IMR-90 (cell line): ENCODE results near the gene PRRC1. TPM values are rescaled to one million over a fixed set of nuclear protein-coding genes. Genes with fewer than 3 reads are reported as not detected.

Source experiments
- ATAC-seq: fragments of 200-7000 bp; cut with Tn5 transposase; 2 replicates; pipeline ENCODE4 v1.9.1; 2020; ENCODE audit warnings: low read depth, mild to moderate bottlenecking, moderate library complexity
- BruUV-seq: library from RNA; stranded (reverse); fragments of 400-500 nt; replicated peaks from 2 replicates; lab custom pipeline; 2021; lab: Mats Ljungman, UMichigan
- CTCF ChIA-PET: fragments of 300-600 bp; formaldehyde crosslinking; extraction: SDS; loops from one replicate; lab custom pipeline; 2021; ENCODE audit warnings: antibody characterized with exemption; lab: Yijun Ruan, JAX
- POLR2A ChIA-PET: fragments of 300-600 bp; sonication (Branson Sonifier 250); formaldehyde crosslinking; loops from one replicate; lab custom pipeline; 2022; ENCODE audit warnings: antibody characterized with exemption; ENCODE audit not compliant: unreplicated experiment; lab: Charles Lee
- DNase-seq: peaks from one replicate; pipeline ENCODE4 v3.0.0; 2013
- H2AFZ ChIP-seq: replicated peaks from 2 replicates; pipeline ENCODE3; 2013; ENCODE audit warnings: low read length, mild to moderate bottlenecking; ENCODE audit not compliant: poor library complexity
- H2AK5ac ChIP-seq: 2 replicates; pipeline ENCODE4 v1.6.1; 2013; ENCODE audit warnings: low read depth, low read length, inconsistent platforms
- H2AK9ac ChIP-seq: replicated peaks from 2 replicates; pipeline ENCODE3; 2013; ENCODE audit warnings: mild to moderate bottlenecking, low read depth, low read length, moderate library complexity; ENCODE audit not compliant: poor library complexity
- H2BK120ac ChIP-seq: 2 replicates; pipeline ENCODE4 v1.6.1; 2013; ENCODE audit warnings: low read depth, low read length, inconsistent platforms
- H2BK15ac ChIP-seq: 3 replicates; pipeline ENCODE4 v1.6.1; 2013; ENCODE audit warnings: low read depth, low read length, inconsistent platforms
- H2BK20ac ChIP-seq: 2 replicates; pipeline ENCODE4 v1.6.1; 2013; ENCODE audit warnings: low read depth, mild to moderate bottlenecking, inconsistent platforms, low read length, moderate library complexity
- H2BK5ac ChIP-seq: 2 replicates; pipeline ENCODE4 v1.6.1; 2013; ENCODE audit warnings: mild to moderate bottlenecking, low read depth, low read length, inconsistent platforms; ENCODE audit not compliant: poor library complexity, severe bottlenecking
- H3K14ac ChIP-seq: replicated peaks from 2 replicates; pipeline ENCODE4 v1.6.1; 2013; ENCODE audit warnings: low read depth, low read length, inconsistent platforms
- H3K18ac ChIP-seq: 2 replicates; pipeline ENCODE4 v1.6.1; 2013; ENCODE audit warnings: low read depth, low read length, control low read depth
- H3K23ac ChIP-seq: 2 replicates; pipeline ENCODE4 v1.6.1; 2013; ENCODE audit warnings: low read depth, low read length, inconsistent platforms
- H3K27ac ChIP-seq: 2 replicates; pipeline ENCODE4 v1.5.1; 2013; ENCODE audit warnings: mild to moderate bottlenecking, control low read depth, low read length; ENCODE audit not compliant: insufficient read depth
- H3K27me3 ChIP-seq: 2 replicates; pipeline ENCODE4 v1.6.1; 2013; ENCODE audit warnings: low read length; ENCODE audit not compliant: control insufficient read depth, insufficient read depth
- H3K36me3 ChIP-seq: 2 replicates; pipeline ENCODE4 v1.6.1; 2013; ENCODE audit warnings: low read length, mixed read lengths; ENCODE audit not compliant: control insufficient read depth, insufficient read depth
- H3K4ac ChIP-seq: 2 replicates; pipeline ENCODE4 v1.6.1; 2013; ENCODE audit warnings: low read depth, low read length, inconsistent platforms
- H3K4me1 ChIP-seq: 2 replicates; pipeline ENCODE4 v1.6.1; 2013; ENCODE audit warnings: low read length, mixed read lengths; ENCODE audit not compliant: control insufficient read depth, insufficient read depth
- H3K4me2 ChIP-seq: 2 replicates; pipeline ENCODE4 v1.6.1; 2013; ENCODE audit warnings: low read depth, mild to moderate bottlenecking, control low read depth, low read length, moderate library complexity
- H3K4me3 ChIP-seq: 2 replicates; pipeline ENCODE4 v1.5.1; 2013; ENCODE audit warnings: low read depth, mild to moderate bottlenecking, control low read depth, low read length, moderate library complexity; ENCODE audit not compliant: insufficient read depth
- H3K56ac ChIP-seq: 2 replicates; pipeline ENCODE4 v1.6.1; 2013; ENCODE audit warnings: low read length, inconsistent platforms; ENCODE audit not compliant: insufficient read depth; ENCODE audit errors: extremely low read depth
- H3K79me1 ChIP-seq, 2 experiments: 2 replicates each; pipeline ENCODE4 v1.6.1; 2013; ENCODE audit warnings: low read length in 2 of 2, inconsistent platforms in 1 of 2, low read depth in 1 of 2
- H3K9ac ChIP-seq: 2 replicates; pipeline ENCODE4 v1.6.1; 2013; ENCODE audit warnings: low read depth, low read length, control low read depth
- H3K9me1 ChIP-seq: 2 replicates; pipeline ENCODE4 v1.6.1; 2013; ENCODE audit warnings: low read length, inconsistent platforms; ENCODE audit not compliant: insufficient read depth
- H3K9me3 ChIP-seq: 2 replicates; pipeline ENCODE4 v1.6.1; 2013; ENCODE audit warnings: low read length; ENCODE audit not compliant: control insufficient read depth, insufficient read depth
- H4K20me1 ChIP-seq: 2 replicates; pipeline ENCODE4 v1.6.1; 2013; ENCODE audit warnings: low read length, inconsistent platforms; ENCODE audit not compliant: insufficient read depth
- H4K5ac ChIP-seq: 2 replicates; pipeline ENCODE4 v1.6.1; 2013; ENCODE audit warnings: mild to moderate bottlenecking, low read depth, low read length, control low read depth
- H4K8ac ChIP-seq, 2 experiments: 2 replicates each; pipeline ENCODE4 v1.6.1; 2013; ENCODE audit warnings: low read depth in 2 of 2, low read length in 2 of 2, control low read depth in 1 of 2, inconsistent platforms in 1 of 2
- H4K91ac ChIP-seq: 2 replicates; pipeline ENCODE4 v1.6.1; 2013; ENCODE audit warnings: low read depth, low read length, inconsistent platforms; ENCODE audit not compliant: insufficient read depth
- CEBPB ChIP-seq: IDR thresholded peaks from 2 replicates; pipeline ENCODE4 v1.6.1; 2012; ENCODE audit warnings: low read depth, low read length, improper control_type of control experiment
- FOS ChIP-seq: fragments of 150-350 bp; IDR thresholded peaks from 2 replicates; pipeline ENCODE4 v1.6.1; 2016; ENCODE audit warnings: low read depth, low read length
- MAFK ChIP-seq: IDR thresholded peaks from 2 replicates; pipeline ENCODE4 v1.6.1; 2012; ENCODE audit warnings: low read depth, low read length, improper control_type of control experiment
- MAZ ChIP-seq: IDR thresholded peaks from 2 replicates; pipeline ENCODE4 v1.6.1; 2012; ENCODE audit warnings: low read depth, mild to moderate bottlenecking, low read length, improper control_type of control experiment, moderate library complexity, borderline replicate concordance
- MXI1 ChIP-seq: IDR thresholded peaks from 2 replicates; pipeline ENCODE4 v1.6.1; 2012; ENCODE audit warnings: low read depth, mild to moderate bottlenecking, low read length, moderate library complexity, borderline replicate concordance
- NFE2L2 ChIP-seq: fragments of 150-350 bp; IDR thresholded peaks from 2 replicates; pipeline ENCODE4 v1.6.1; 2016; ENCODE audit warnings: low read depth, mild to moderate bottlenecking, low read length
- POLR2A ChIP-seq: IDR thresholded peaks from 2 replicates; pipeline ENCODE4 v1.6.1; 2012; ENCODE audit warnings: mild to moderate bottlenecking, low read depth, low read length
- RAD21 ChIP-seq: IDR thresholded peaks from 2 replicates; pipeline ENCODE4 v1.6.1; 2012; ENCODE audit warnings: low read length, improper control_type of control experiment
- RCOR1 ChIP-seq: IDR thresholded peaks from 2 replicates; pipeline ENCODE4 v1.6.1; 2012; ENCODE audit warnings: mild to moderate bottlenecking, low read length, improper control_type of control experiment; ENCODE audit not compliant: insufficient replicate concordance
- SMC3 ChIP-seq: fragments of 150-350 bp; IDR thresholded peaks from 2 replicates; pipeline ENCODE4 v1.6.1; 2016; ENCODE audit warnings: low read depth, mild to moderate bottlenecking, antibody characterized with exemption, low read length, moderate library complexity
- WGBS, 2 experiments: methylation state at CpG; one replicate each; pipeline versions ENCODE4 v1.1.5 to v1.1.7; 2013; ENCODE audit warnings: missing lambda C conversion rate in 2 of 2; ENCODE audit not compliant: insufficient read length in 1 of 2; ENCODE audit errors: extremely low coverage in 2 of 2; 5-methylcytosine and 5-hydroxymethylcytosine counted together
- dilution Hi-C: fragments of 300-500 bp; cut with HindIII; formaldehyde crosslinking; loops from one replicate; pipeline ENCODE4 v1.14.3; 2018; ENCODE audit warnings: low sequenced_read_pairs; ENCODE audit not compliant: unreplicated experiment
- in situ Hi-C: fragments of 300-500 bp; cut with MboI; formaldehyde crosslinking; loops from 3 replicates; pipeline ENCODE4 v1.14.3; 2019; ENCODE audit warnings: low sequenced_read_pairs, inconsistent platforms, mixed read lengths
- intact Hi-C: fragments of 100-400 bp; cut with micrococcal nuclease; formaldehyde crosslinking; loops from 2 replicates; pipeline ENCODE4 v1.10.0; 2022
- polyA plus RNA-seq, 3 experiments: library from polyadenylated mRNA; depleted of rRNA; stranded (reverse); fragments of >200 nt; gene quantifications; 2 replicates each; pipeline ENCODE4 v1.2.3, GENCODE V29; 2012; ENCODE audit warnings: low replicate concordance in 1 of 3
- total RNA-seq: library from RNA; depleted of rRNA; stranded (reverse); fragments of >200 nt; gene quantifications from 2 replicates; pipeline ENCODE4 v1.2.3, GENCODE V29; 2012
- TF ChIP-seq, protein P1 (sequence below): fragments of 150-350 bp; IDR thresholded peaks from 2 replicates; pipeline ENCODE4 v1.6.1; 2016; ENCODE audit warnings: low read depth, mild to moderate bottlenecking, low read length, moderate library complexity, borderline replicate concordance
- TF ChIP-seq, protein P2 (sequence below): fragments of 150-350 bp; IDR thresholded peaks from 2 replicates; pipeline ENCODE4 v1.6.1; 2017; ENCODE audit warnings: mild to moderate bottlenecking, antibody characterized with exemption, low read length, low read depth

The PRRC1 gene
- total and polyA plus RNA-seq, 2 of the 4 experiments (the other 2 are of a cell fraction): 46.8 to 63.1 TPM

DNA sequence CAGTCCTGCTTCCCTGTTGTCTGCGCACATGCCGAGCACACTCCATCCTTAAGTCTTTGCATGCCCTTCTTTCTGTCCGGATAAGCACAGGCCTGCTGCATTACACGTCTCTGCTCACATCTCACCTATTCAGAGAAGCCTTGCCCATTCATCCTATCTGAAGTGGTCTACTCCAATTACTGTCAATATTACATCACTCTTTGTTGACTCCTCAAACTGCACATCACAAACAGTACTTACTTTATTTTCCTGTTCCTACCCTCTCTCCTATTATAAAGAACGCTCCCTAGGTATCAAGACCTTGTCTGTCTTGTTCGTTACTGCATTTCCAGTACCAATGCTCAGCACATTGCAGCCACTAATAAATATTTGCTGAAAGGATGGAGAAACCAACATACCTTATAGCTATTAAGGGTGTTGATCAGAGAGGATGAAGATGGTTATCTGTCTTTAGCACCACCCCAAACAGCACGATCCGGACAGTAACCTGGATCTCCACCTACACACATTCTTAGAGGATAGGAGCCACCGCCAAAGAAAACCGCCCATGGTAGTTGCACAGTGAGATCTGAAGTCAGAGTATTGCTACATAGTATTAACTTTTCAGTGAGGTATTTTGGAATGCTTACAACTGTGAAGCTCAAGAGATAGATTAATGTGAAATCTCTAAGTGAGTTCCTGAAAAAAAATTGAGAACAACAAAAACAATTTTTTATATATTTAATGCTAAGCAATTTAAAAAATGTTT, 1.6 kb upstream of the PRRC1 start:
- DNase-seq (no peak), ATAC-seq (no peak)
- intact Hi-C loops (no loop called here), dilution Hi-C loops (no loop called here), in situ Hi-C loops (loop anchor here (25.0 kb wide), 1 partner anchor 704 kb away; no protein-coding TSS in a partner anchor)
- H4K91ac ChIP-seq: no peak overlapping the region
- no peak overlapping the region for H3K56ac ChIP-seq
- H3K4me3 ChIP-seq: no peak overlapping the region
- no peak overlapping the region for H2AK9ac ChIP-seq
- TF ChIP-seq MAFK (no peak), FOS (no peak), MAZ (no peak), RCOR1 (no peak), MXI1 (no peak), SMC3 (no peak), NFE2L2 (no peak), POLR2A (no peak), RAD21 (no peak), CEBPB (no peak)
- TF ChIP-seq, protein P1, sequence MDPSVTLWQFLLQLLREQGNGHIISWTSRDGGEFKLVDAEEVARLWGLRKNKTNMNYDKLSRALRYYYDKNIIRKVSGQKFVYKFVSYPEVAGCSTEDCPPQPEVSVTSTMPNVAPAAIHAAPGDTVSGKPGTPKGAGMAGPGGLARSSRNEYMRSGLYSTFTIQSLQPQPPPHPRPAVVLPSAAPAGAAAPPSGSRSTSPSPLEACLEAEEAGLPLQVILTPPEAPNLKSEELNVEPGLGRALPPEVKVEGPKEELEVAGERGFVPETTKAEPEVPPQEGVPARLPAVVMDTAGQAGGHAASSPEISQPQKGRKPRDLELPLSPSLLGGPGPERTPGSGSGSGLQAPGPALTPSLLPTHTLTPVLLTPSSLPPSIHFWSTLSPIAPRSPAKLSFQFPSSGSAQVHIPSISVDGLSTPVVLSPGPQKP: no peak
- TF ChIP-seq, protein P2, sequence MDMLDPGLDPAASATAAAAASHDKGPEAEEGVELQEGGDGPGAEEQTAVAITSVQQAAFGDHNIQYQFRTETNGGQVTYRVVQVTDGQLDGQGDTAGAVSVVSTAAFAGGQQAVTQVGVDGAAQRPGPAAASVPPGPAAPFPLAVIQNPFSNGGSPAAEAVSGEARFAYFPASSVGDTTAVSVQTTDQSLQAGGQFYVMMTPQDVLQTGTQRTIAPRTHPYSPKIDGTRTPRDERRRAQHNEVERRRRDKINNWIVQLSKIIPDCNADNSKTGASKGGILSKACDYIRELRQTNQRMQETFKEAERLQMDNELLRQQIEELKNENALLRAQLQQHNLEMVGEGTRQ: no peak
- H2AFZ ChIP-seq: no peak overlapping the region
- peaks cover 23% of the 10 kb centered on the region; the same call in 1 of the 2 replicates for H4K20me1 ChIP-seq
- peaks cover 9% of the 10 kb centered on the region for H3K27me3 ChIP-seq
- H3K79me1 ChIP-seq: peaks cover 5 to 18% of the 10 kb centered on the region in 2 experiments; a peak in 2 of 4 replicates
- no TSS peak for BruUV-seq
- no peak overlapping the region for H2BK5ac ChIP-seq
- H3K4ac ChIP-seq: no peak overlapping the region
- H4K8ac ChIP-seq: no peak overlapping the region
- ChIA-PET POLR2A (no interaction called here), CTCF (no interaction called here)
- no peak overlapping the region for H2BK120ac ChIP-seq
- no peak overlapping the region for H3K14ac ChIP-seq
- no peak overlapping the region for H2BK20ac ChIP-seq
- peaks cover 3% of the 10 kb centered on the region; the same call in 1 of the 2 replicates for H3K4me1 ChIP-seq
- no peaks in the 10 kb centered on the region for H3K9me3 ChIP-seq
- H3K9me1 ChIP-seq: peaks cover 3% of the 10 kb centered on the region; the same call in 1 of the 2 replicates
- H3K23ac ChIP-seq: no peak overlapping the region
- H3K36me3 ChIP-seq: peaks cover 4% of the 10 kb centered on the region; the same call in 1 of the 2 replicates
- H3K4me2 ChIP-seq: no peak overlapping the region
- 92% methylated on average over 4 of the region's 10 CpGs; no CpG with 5 or more reads in 1 of the 2 experiments for WGBS, 2 experiments
- H3K18ac ChIP-seq: no peak overlapping the region
- H3K9ac ChIP-seq: no peak overlapping the region
- no peak overlapping the region for H4K5ac ChIP-seq
- no peak overlapping the region for H2BK15ac ChIP-seq
- no peak overlapping the region for H2AK5ac ChIP-seq
- no peak overlapping the region for H3K27ac ChIP-seq
